Subcutaneous abdominal adipose tissue (tissue), 5 donors: ENCODE results near the gene RSPH1.
"Not testable (repeated sequence)": the region's sequence is repeated elsewhere in the genome, so short reads cannot be mapped to it uniquely, and the experiment has no call there.

Source experiments
- H3K27ac ChIP-seq: one replicate; pipeline ENCODE4 v1.7.0; 2013; ENCODE audit warnings: low read depth, mild to moderate bottlenecking, inconsistent platforms, low read length, moderate library complexity
- H3K27me3 ChIP-seq, 5 donors: one replicate each; pipeline ENCODE4 v1.7.0; 2013; ENCODE audit warnings: low read length in 5 of 5, inconsistent platforms in 1 of 5; ENCODE audit not compliant: control insufficient read depth in 5 of 5, insufficient read depth in 4 of 5
- H3K36me3 ChIP-seq, 5 donors: one replicate each; pipeline ENCODE4 v1.7.0; 2013; ENCODE audit warnings: low read length in 5 of 5; ENCODE audit not compliant: control insufficient read depth in 5 of 5, insufficient read depth in 5 of 5
- H3K4me1 ChIP-seq, 5 donors: one replicate each; pipeline ENCODE4 v1.7.0; 2013; ENCODE audit warnings: low read length in 5 of 5, mild to moderate bottlenecking in 3 of 5, moderate library complexity in 1 of 5; ENCODE audit not compliant: control insufficient read depth in 5 of 5, insufficient read depth in 5 of 5
- H3K4me3 ChIP-seq, 5 donors: one replicate each; pipeline ENCODE4 v1.7.0; 2013; ENCODE audit warnings: low read length in 5 of 5, low read depth in 1 of 5
- H3K9ac ChIP-seq, 5 donors: one replicate each; pipeline ENCODE4 v1.7.0; 2013; ENCODE audit warnings: low read length in 5 of 5, mild to moderate bottlenecking in 4 of 5, moderate library complexity in 3 of 5
- H3K9me3 ChIP-seq, 5 donors: one replicate each; pipeline ENCODE4 v1.7.0; 2013; ENCODE audit warnings: low read length in 5 of 5; ENCODE audit not compliant: control insufficient read depth in 5 of 5
- donor health status: healthy.
- donor health status: healthy.
- donor health status: healthy.
- donor health status: healthy.
- donor health status: healthy.

RSPH1 gene

DNA sequence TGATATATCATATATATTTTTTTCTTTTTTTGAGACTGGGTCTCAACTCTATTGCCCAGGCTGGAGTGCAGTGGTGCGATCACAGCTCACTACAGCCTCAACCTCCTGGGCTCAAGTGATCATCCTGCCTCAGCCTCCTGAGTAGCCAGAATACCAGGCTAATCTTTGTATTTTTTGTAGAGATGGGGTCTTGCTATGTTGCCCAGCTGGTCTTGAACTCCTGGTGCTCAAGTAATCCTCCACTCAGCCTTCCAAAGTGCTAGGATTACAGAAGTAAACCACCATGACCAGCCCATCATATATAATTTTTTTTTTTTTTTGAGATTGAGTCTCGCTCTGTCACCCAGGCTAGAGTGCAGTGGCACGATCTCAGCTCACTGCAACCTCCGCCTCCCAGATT is 26.3 kb downstream of the RSPH1 start:
- not testable (repeated sequence) for H3K27me3 ChIP-seq, H3K9me3 ChIP-seq, H3K27ac ChIP-seq, H3K9ac ChIP-seq, H3K4me3 ChIP-seq, H3K36me3 ChIP-seq
- peaks cover 0 to 26% (median 15%) of the 10 kb centered on the region in 5 donors for H3K4me1 ChIP-seq

DNA sequence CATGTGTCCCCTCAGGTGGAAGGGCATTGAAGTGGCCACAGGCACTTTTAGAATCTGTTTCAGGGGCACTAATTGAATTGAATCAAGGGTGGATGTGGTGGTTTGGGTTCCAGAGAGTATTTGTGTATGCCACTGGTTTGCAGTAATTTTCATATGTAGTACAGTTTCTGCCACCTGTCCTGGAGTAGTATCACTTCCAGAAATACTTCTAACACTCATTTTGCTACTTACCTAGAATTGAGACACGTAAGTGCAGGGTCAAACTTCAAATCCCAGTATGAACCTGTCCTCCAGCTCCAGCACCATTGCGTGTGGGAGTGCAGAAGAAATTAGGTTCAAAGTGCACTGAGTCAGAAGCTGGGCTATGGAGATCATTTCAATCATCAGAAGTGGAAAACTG is 26.8 kb downstream of the RSPH1 start:
- Histone ChIP-seq H3K4me1 (peaks cover 0 to 22% (median 17%) of the 10 kb centered on the region in 5 donors), H3K27me3 (peaks cover 0 to 5% (median 3%) of the 10 kb centered on the region in 5 donors), H3K4me3 (no peak overlapping the region), H3K27ac (no peak overlapping the region), H3K36me3 (no peaks in the 10 kb centered on the region), H3K9ac (no peak overlapping the region), H3K9me3 (no peaks in the 10 kb centered on the region)

DNA sequence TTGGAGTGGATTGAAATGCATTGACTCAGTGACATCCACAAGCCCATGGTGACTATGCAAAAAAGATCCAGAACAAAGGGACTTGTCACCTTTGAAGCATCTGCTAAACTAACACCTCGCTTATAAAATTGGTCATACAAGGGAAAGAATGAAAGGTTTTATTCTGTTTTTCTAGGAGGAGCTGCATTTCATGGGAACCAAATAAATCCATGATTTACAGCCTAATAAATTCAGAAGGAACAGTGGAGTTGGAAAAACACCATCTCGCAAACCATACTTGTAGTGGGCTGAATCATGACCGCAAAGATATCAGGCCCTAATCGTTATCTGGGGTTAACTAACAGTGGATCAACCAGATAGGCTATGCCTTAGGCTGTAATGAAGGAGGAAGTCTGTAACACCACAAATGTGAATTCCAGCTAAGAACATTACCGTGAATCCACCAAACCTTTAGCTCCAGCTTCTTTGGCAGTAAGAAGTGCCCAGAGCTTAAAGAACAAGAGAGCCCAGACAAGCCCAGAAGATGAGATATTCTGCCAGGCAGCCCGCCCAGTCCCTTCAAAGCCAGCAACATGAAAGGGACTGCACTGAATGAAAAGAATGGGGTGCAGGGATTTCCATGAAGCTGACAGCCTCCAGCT is 27.4 kb downstream of the RSPH1 start:
- Histone ChIP-seq H3K9me3 (no peaks in the 10 kb centered on the region), H3K4me3 (no peak overlapping the region), H3K27me3 (peaks cover 0 to 5% (median 3%) of the 10 kb centered on the region in 5 donors), H3K4me1 (peaks cover 0 to 23% (median 14%) of the 10 kb centered on the region in 5 donors), H3K36me3 (no peaks in the 10 kb centered on the region), H3K27ac (no peak overlapping the region), H3K9ac (no peak overlapping the region)

DNA sequence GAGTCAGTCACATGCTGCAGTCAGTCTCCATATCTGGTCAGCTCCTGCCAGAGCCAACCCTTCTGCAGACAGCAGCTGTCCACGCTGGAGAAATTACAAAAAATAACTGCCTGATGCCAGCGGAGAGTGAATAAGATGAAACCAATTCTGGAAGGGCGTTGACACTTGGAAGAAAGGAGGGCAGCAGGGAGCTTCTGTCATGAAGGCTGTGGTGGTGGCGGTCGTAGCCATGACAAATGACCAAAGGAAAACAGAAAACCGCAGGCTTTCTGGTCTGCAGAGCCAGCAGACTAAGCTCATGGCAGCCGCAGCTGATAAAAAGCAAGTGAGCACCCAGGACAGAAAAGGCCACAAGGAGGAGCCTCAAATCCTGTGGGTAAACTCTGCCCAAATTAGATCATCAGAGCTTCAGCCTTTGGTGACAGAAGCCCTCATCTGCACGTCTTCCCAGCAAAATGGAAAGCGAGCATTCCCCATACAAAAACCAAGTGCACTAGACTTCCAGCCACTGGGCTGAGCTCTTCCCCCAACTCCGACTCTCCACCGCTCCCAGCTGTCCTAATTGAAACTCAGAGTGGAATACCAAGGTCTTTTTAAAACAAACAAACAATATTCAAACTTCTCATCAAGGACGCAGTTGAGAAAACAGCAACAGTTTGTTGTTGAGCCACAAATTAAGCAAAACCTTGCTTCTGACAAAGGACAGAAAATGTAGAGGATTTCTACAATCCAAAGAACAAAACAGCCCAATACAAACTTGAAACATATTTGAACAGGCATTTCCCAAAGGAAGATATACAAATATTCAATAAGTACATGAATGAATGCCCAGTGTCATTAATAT is 28.7 kb downstream of the RSPH1 start:
- Histone ChIP-seq H3K27ac (no peak overlapping the region), H3K4me1 (peaks cover 0 to 23% (median 13%) of the 10 kb centered on the region in 5 donors), H3K36me3 (no peaks in the 10 kb centered on the region), H3K9me3 (no peaks in the 10 kb centered on the region), H3K9ac (no peak overlapping the region), H3K27me3 (peaks cover 0 to 7% (median 3%) of the 10 kb centered on the region in 5 donors), H3K4me3 (no peak overlapping the region)

DNA sequence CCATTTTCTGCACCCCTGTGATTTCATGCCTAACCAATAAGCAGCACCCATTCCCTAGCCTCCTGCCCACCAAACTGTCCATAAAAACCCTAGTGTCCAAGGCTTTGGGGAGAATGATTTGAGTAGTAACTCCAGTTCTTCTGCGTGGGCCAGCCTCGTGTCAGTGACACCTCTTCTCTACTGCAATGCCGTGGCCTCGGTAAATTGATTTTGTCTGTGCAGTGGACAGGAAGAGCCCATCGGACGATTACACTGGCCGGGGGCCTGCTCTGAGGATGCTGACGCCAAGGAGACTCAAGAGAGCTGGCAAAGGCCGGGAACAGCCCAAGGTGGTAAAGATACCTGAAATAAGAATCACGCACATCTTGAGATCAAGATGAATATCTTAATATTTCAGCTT is 29.3 kb downstream of the RSPH1 start:
- Histone ChIP-seq H3K27me3 (peaks cover 0 to 6% (median 3%) of the 10 kb centered on the region in 5 donors), H3K9me3 (no peaks in the 10 kb centered on the region), H3K27ac (no peak overlapping the region), H3K4me3 (no peak overlapping the region), H3K4me1 (peaks cover 0 to 23% (median 13%) of the 10 kb centered on the region in 5 donors), H3K36me3 (no peaks in the 10 kb centered on the region), H3K9ac (no peak overlapping the region)

DNA sequence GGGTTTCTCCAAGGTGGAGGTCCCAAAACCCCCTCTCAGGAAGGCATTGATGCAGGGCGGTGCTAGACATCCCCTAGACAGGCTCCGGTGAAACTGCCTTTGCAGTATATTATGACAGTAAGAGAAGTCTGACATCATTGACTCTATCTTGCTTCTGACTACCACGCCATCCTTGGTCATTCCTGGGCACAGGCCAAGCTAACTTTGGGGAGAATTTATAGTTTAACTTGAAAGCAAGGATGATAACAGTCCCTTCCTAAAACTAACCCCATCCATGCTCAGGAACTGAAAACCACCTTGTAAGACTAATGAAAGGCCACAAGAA is 30.3 kb downstream of the RSPH1 start:
- Histone ChIP-seq H3K4me1 (peaks cover 0 to 23% (median 13%) of the 10 kb centered on the region in 5 donors), H3K9ac (no peak overlapping the region), H3K27ac (no peak overlapping the region)

DNA sequence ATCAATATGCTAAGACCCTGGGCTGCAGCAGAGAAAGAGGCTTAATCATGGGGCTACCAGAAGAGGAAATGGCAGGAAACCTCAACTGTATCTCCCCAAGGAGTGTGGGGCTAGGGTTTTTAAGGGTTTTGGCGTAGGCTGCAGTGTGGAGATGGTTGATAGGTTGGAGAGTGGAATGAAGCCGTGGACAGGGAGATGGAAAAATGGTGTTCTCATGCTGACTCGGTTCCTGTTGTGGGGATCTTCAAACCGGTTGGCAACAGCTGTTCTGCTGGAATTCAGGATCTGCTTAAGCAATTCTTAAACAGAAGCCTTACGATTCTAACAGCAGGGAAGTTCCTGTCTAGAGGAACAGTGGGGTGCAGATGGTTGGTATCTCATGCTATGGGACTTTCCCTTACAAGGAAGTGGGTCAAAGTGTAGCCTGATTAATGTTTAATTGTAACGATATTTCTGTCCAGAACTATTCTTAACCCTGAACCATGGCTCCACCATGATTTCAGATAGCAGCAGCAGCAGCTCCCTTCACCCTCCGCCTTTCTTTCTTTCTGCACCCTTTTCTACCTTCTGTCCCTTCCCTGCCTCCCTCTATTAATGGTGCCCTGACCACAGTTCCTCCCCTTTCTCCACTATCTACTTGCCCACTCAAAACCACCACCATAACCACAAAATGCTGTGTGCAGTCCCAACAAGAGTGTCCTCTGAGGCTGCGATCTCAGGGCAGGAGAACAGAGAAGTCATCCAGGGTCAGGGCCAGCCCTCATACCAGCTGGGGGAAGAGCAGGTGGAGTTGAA is 30.8 kb downstream of the RSPH1 start:
- Histone ChIP-seq H3K27ac (no peak overlapping the region), H3K36me3 (no peaks in the 10 kb centered on the region), H3K4me3 (no peak overlapping the region), H3K27me3 (peaks cover 0 to 12% (median 4%) of the 10 kb centered on the region in 5 donors), H3K4me1 (peaks cover 0 to 23% (median 13%) of the 10 kb centered on the region in 5 donors), H3K9me3 (no peaks in the 10 kb centered on the region), H3K9ac (no peak overlapping the region)

More for the DNA sequence above, 30.3 kb downstream of the RSPH1 start:
- Histone ChIP-seq H3K36me3 (no peaks in the 10 kb centered on the region), H3K27me3 (peaks cover 0 to 8% (median 3%) of the 10 kb centered on the region in 5 donors), H3K4me3 (no peak overlapping the region), H3K9me3 (no peaks in the 10 kb centered on the region)

DNA sequence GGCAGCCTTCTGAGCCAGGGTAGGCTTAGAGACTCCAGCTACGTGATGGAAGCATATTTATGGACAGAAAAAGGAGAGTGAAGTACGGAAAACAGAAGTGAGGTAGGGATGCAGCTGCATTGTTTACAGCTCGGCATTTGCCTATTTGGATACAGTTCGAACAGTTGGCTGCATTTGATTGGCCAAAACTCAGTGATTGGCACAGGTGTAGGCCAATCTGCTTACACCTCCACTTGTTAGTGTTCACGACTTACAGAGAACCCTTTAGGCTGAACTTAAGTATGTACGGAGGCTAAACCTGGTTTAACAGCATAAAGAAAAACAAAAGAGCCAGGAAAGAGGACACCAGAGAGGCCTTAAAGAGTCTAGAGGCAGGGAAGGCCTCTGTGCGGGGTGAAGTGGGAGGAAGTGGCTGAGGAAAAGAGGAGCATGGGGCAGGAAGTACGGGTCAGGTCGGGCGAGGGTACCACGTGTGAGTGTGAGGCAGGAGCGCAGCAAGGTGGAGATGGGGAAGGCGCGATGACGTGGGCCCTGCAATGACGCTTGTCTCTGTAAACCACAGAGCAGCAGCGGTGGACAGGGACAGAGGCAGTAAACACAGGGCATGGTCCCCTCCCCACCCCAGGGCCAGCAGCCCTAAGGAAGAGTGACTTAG is 32.0 kb downstream of the RSPH1 start:
- Histone ChIP-seq H3K27ac (no peak overlapping the region), H3K27me3 (peaks cover 0 to 12% (median 4%) of the 10 kb centered on the region in 5 donors), H3K4me1 (peaks cover 0 to 23% (median 13%) of the 10 kb centered on the region in 5 donors), H3K4me3 (peak overlapping the region in 1 of 5 donors; percentile 9), H3K9me3 (no peaks in the 10 kb centered on the region), H3K36me3 (no peaks in the 10 kb centered on the region), H3K9ac (no peak overlapping the region)

DNA sequence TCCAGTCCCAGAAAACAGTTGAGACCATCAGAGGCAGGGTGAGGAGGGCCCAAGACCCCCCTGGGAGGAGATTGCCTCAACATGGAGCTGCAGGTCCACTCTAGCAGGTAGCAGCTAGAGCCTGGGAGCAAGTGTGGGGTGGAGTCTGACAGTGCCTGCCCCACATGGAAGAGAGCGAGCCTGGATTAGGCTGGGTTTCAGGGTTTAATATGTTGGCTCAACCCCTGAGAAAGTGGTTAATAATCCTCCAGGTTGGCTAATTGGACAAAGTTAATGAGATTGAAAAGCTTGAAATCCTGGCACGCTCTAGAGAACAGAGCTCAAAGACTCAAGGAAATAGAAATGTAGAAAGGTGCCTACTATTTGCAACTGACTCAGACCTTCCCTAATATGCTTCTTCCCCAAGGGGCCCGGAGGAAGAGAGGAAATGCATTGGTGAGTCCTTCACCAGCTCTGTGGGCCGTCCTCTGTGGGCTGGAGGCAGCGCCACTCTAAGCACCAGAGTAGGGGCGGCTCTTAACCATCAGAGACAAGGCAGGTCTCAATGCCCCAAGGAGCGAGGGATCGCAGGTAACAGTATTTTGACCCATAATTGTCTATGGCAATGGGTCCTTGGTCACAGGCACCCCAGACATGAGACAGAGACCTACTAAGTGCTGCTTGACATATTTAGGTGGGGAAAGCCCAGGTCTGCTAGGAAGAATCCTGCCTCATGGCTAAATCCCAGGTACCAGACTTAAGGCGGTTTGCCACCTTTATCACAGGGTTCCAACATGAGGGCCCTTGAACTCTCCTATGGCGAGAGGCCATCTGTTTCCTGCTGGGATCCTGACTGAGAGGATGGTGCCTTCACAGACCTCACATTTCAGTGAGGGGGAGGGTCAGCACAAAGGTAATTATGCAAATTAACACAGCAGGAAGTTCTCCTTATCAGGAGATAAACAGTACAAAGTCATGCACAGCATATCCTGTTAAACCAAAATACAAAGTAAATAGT is 33.8 kb downstream of the RSPH1 start:
- peaks cover 0 to 21% (median 10%) of the 10 kb centered on the region in 5 donors for H3K4me1 ChIP-seq
- H3K27ac ChIP-seq: no peak overlapping the region
- H3K36me3 ChIP-seq: no peaks in the 10 kb centered on the region
- H3K27me3 ChIP-seq: peaks cover 0 to 12% (median 4%) of the 10 kb centered on the region in 5 donors
- H3K4me3 ChIP-seq: no peak overlapping the region
- H3K9ac ChIP-seq: no peak overlapping the region
- H3K9me3 ChIP-seq: no peaks in the 10 kb centered on the region
